ENCODE measurements around the gene FRY.

GRCh38 chr13:32281096-32281495 lies 249.5 kb downstream of the FRY start:
- no peak for TF ChIP-seq SIN3A (IDR thresholded peaks at IDR 0.05; ENCODE audit: borderline replicate concordance, insufficient read depth, low read length)
- TF ChIP-seq POLR2AphosphoS5 (IDR thresholded peaks at IDR 0.05; ENCODE audit: low read depth, low read length): no peak
- TF ChIP-seq TAF1 (IDR thresholded peaks at IDR 0.05; ENCODE audit: borderline replicate concordance, insufficient read depth, low read length): no peak
- no peak for TF ChIP-seq REST (IDR thresholded peaks at IDR 0.05; ENCODE audit: insufficient read depth in 1 of 2, low read depth in 2 of 2, low read length in 2 of 2)
- no peak for TF ChIP-seq FOXP2 (optimal IDR thresholded peaks at IDR 0.05; ENCODE audit: borderline replicate concordance, extremely low read depth, extremely low read length, insufficient read depth)
